Right atrium auricular region (tissue), 2 donors: ENCODE results near the gene CENPO. TPM values are rescaled to one million over a fixed set of nuclear protein-coding genes. Genes with fewer than 3 reads are reported as not detected.

ENCODE experiments used
- DNase-seq: peaks from one replicate; pipeline ENCODE4 v3.0.0-alpha.2; 2019; ENCODE audit warnings: low spot score
- H3K27ac ChIP-seq, 2 donors: fragments of 200-600 bp; sonication (generic); 1 replicate in 1 of 2; 2 replicates in 1 of 2; pipeline ENCODE4 v1.5.1; 2016 to 2019
- H3K27me3 ChIP-seq, 2 donors: fragments of 200-600 bp; sonication (generic); one replicate each; pipeline versions ENCODE4 v1.5.1 to v1.6.0; 2017 to 2019
- H3K36me3 ChIP-seq: fragments of 200-600 bp; sonication (generic); one replicate; pipeline ENCODE4 v1.5.1; 2016
- H3K4me1 ChIP-seq, 2 donors: fragments of 200-600 bp; sonication (generic); one replicate each; pipeline versions ENCODE4 v1.5.1 to v1.6.0; 2017 to 2019
- H3K4me3 ChIP-seq, 2 donors: fragments of 200-600 bp; sonication (generic); 1 replicate in 1 of 2; 2 replicates in 1 of 2; pipeline ENCODE4 v1.5.1; 2017 to 2019; ENCODE audit warnings: mild to moderate bottlenecking in 1 of 2, moderate library complexity in 1 of 2
- H3K9me3 ChIP-seq, 2 donors: fragments of 200-600 bp; sonication (generic); one replicate each; pipeline ENCODE4 v1.5.1; 2019
- CTCF ChIP-seq, 2 donors: fragments of 200-600 bp; sonication (generic); IDR thresholded peaks; one replicate each; pipeline ENCODE4 v1.5.1; 2019; ENCODE audit warnings: antibody characterized with exemption in 2 of 2
- total RNA-seq, 2 donors: library from RNA; depleted of rRNA; stranded (reverse); fragments of >200 nt; gene quantifications; one replicate each; pipeline ENCODE4 v1.1.0, GENCODE V29; 2016

Gene CENPO
- total RNA-seq, 2 donors from 2014 or later: 1.2 to 1.7 TPM

GRCh38 chr2:24831221-24832072 lies 38.2 kb downstream of the CENPO start:
- H3K27me3 ChIP-seq: no peaks in the 10 kb centered on the region
- H3K9me3 ChIP-seq: no peaks in the 10 kb centered on the region
- no peak overlapping the region for H3K4me3 ChIP-seq
- no peak for DNase-seq
- peaks cover 5% of the 10 kb centered on the region for H3K36me3 ChIP-seq
- H3K4me1 ChIP-seq: peaks cover 0 to 11% of the 10 kb centered on the region in 2 donors
- no peak for TF ChIP-seq CTCF (IDR thresholded peaks at IDR 0.05)
- no peak overlapping the region for H3K27ac ChIP-seq

GRCh38 chr2:24832073-24832461 lies 38.8 kb downstream of the CENPO start:
- H3K9me3 ChIP-seq: no peaks in the 10 kb centered on the region
- TF ChIP-seq CTCF (IDR thresholded peaks at IDR 0.05): no peak
- no peaks in the 10 kb centered on the region for H3K27me3 ChIP-seq
- H3K36me3 ChIP-seq: peaks cover 5% of the 10 kb centered on the region
- no peak overlapping the region for H3K4me3 ChIP-seq
- H3K4me1 ChIP-seq: peaks cover 0 to 11% of the 10 kb centered on the region in 2 donors
- H3K27ac ChIP-seq: no peak overlapping the region
- DNase-seq: no peak

DNA sequence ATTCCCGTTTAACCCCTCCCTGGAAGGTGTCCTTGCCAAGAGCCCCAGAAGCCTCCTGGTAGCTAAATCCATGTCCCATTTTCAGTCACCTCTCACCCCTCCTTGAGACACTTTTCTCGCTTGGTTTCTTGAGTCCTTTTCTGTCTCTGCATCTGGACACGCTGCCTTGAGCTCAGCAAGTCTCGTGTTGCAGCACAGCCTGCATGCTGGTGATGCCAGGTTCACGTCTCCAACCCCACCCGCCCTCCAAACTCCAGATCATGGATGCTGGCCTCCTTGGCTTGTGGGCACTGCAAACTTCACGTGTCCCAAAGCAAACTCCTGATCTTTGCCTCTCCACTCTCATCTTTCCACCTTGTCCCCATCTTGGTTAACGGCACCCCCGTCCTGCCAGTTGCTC lies 39.3 kb downstream of the CENPO start:
- no peak overlapping the region for H3K4me3 ChIP-seq
- H3K36me3 ChIP-seq: peaks cover 5% of the 10 kb centered on the region
- no peaks in the 10 kb centered on the region for H3K27me3 ChIP-seq
- TF ChIP-seq CTCF (IDR thresholded peaks at IDR 0.05): no peak
- peaks cover 0 to 6% of the 10 kb centered on the region in 2 donors for H3K4me1 ChIP-seq
- no peak overlapping the region for H3K27ac ChIP-seq
- no peak for DNase-seq
- H3K9me3 ChIP-seq: no peaks in the 10 kb centered on the region

DNA sequence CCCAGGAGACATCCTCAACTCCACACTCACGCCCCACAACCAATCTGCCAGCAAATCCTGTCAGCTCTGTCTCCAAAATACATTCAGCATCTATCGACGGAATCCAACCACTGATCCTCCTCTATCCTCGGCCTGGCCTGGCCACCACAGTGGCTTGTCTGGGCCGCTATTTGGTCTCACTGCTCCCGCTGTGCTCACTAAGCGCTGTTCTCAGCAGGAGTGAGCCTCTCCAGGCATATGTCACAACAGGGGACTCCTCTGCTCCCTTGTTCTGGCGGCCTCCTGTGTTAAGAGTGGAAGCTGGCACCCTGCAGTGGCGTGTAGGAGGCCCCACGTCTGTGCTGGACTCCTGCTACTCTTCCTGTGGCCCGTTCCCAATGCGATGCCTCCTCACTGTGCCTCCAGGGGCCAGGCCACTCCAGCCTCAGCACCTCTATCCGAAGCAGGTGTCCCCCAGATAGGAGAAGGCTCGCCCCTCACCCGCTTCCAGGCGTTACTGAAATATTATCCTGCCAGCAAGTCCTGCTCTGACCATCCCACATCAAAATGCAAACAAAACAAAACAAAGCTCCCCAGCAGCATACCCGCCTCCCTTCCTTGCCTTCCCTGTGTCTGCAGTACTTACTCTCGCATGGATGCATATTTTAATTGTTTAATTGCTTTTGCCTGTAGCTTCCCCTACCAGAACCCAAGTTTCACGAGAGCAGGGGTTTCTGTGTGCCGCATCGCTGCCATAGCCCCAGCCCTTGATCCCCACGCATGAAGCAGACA lies 39.9 kb downstream of the CENPO start:
- no peak for TF ChIP-seq CTCF (IDR thresholded peaks at IDR 0.05)
- peaks cover 5% of the 10 kb centered on the region for H3K36me3 ChIP-seq

DNA sequence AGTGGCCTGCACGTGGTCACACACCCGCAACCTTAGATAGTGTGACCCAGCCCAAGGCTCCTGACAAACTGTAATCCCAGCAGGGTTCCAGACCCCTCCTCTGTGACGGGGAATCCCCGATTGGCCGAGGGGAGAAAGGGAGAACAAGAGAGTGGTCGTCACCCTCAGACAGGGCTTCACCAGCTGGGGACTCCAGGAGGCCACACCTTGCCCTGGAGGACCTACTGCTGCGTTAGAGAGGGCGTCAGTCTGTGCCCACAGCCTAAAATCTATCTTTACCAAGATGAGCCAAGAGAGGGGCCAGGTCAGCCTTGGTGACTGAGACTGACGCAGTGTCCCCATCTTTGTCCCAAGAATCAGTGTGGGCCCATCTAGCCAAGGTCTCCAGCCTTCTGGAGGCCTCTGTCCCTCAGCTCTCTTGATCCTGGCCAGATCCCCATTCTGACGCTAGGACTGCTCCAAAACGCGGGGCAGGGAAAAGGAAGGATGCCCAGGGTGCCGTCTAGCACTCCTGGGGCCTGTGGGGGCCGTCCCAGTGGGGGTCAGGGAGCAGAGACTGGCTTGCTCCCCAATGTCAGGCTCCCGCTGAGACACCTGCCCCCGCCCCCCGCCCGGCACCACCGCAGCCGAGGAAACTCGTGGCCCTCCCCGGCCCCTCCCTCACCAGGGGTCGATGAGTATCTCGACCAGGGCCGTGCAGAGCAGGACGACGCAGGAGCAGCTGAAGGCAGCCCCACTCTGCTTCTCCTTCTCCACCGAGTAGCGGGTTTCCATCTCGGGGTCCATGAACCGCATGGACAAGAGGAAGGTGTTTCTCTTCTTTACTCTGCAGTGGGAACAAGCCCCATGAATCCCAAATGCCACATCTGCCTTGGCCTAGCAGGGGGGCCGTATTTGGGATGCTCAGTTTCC lies 40.9 kb downstream of the CENPO start:
- H3K4me3 ChIP-seq: no peak overlapping the region
- no peak for DNase-seq
- H3K27me3 ChIP-seq: no peaks in the 10 kb centered on the region
- H3K4me1 ChIP-seq: no peaks in the 10 kb centered on the region
- H3K9me3 ChIP-seq: no peaks in the 10 kb centered on the region
- TF ChIP-seq CTCF (IDR thresholded peaks at IDR 0.05): no peak
- peaks cover 5% of the 10 kb centered on the region for H3K36me3 ChIP-seq
- H3K27ac ChIP-seq: no peak overlapping the region

More for the DNA sequence above, 39.9 kb downstream of the CENPO start:
- Histone ChIP-seq H3K27ac (no peak overlapping the region), H3K4me1 (peaks cover 0 to 1% of the 10 kb centered on the region in 2 donors), H3K9me3 (no peaks in the 10 kb centered on the region), H3K27me3 (no peaks in the 10 kb centered on the region), H3K4me3 (no peak overlapping the region)
- DNase-seq: no peak
